Right lobe of liver (tissue), 4 donors: Measurements from ENCODE around the gene IPO8.

Source experiments
- POLR2A ChIP-seq: fragments of 450-650 bp; IDR thresholded peaks from one replicate; pipeline ENCODE4 v1.6.1; 2017; ENCODE audit warnings: antibody characterized with exemption, mild to moderate bottlenecking
- TF ChIP-seq, protein P1 (sequence below), 4 donors: fragments of 200-600 bp in 3 of 4; fragments of 450-650 bp in 1 of 4; IDR thresholded peaks; one replicate each; pipeline versions ENCODE4 v1.5.1 to v1.8.0; 2016 to 2022; ENCODE audit warnings: antibody characterized with exemption in 4 of 4, mild to moderate bottlenecking in 2 of 4
- donor health status: DM: no; HTN: no; CAD: no.
- donor health status: DM: no; HTN: no; CAD: no.
- donor health status: DM: no; HTN: yes; CAD: no.

GRCh38 chr12:30630979-30631285 lies 64.7 kb downstream of the IPO8 start:
- TF ChIP-seq, protein P1, sequence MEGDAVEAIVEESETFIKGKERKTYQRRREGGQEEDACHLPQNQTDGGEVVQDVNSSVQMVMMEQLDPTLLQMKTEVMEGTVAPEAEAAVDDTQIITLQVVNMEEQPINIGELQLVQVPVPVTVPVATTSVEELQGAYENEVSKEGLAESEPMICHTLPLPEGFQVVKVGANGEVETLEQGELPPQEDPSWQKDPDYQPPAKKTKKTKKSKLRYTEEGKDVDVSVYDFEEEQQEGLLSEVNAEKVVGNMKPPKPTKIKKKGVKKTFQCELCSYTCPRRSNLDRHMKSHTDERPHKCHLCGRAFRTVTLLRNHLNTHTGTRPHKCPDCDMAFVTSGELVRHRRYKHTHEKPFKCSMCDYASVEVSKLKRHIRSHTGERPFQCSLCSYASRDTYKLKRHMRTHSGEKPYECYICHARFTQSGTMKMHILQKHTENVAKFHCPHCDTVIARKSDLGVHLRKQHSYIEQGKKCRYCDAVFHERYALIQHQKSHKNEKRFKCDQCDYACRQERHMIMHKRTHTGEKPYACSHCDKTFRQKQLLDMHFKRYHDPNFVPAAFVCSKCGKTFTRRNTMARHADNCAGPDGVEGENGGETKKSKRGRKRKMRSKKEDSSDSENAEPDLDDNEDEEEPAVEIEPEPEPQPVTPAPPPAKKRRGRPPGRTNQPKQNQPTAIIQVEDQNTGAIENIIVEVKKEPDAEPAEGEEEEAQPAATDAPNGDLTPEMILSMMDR (IDR thresholded peaks at IDR 0.05) = no peak
- no peak for TF ChIP-seq POLR2A
